IMR-90 (cell line): ENCODE results near the gene RHOT2. TPM values are rescaled to one million over a fixed set of nuclear protein-coding genes. Genes with fewer than 3 reads are reported as not detected.

ENCODE experiments used
- ATAC-seq: fragments of 200-7000 bp; cut with Tn5 transposase; 2 replicates; pipeline ENCODE4 v1.9.1; 2020; ENCODE audit warnings: low read depth, mild to moderate bottlenecking, moderate library complexity
- BruUV-seq: library from RNA; stranded (reverse); fragments of 400-500 nt; replicated peaks from 2 replicates; lab custom pipeline; 2021; lab: Mats Ljungman, UMichigan
- CTCF ChIA-PET: fragments of 300-600 bp; formaldehyde crosslinking; extraction: SDS; loops from one replicate; lab custom pipeline; 2021; ENCODE audit warnings: antibody characterized with exemption; lab: Yijun Ruan, JAX
- POLR2A ChIA-PET: fragments of 300-600 bp; sonication (Branson Sonifier 250); formaldehyde crosslinking; loops from one replicate; lab custom pipeline; 2022; ENCODE audit warnings: antibody characterized with exemption; ENCODE audit not compliant: unreplicated experiment; lab: Charles Lee
- DNase-seq: peaks from one replicate; pipeline ENCODE4 v3.0.0; 2013
- H2AFZ ChIP-seq: replicated peaks from 2 replicates; pipeline ENCODE3; 2013; ENCODE audit warnings: low read length, mild to moderate bottlenecking; ENCODE audit not compliant: poor library complexity
- H2AK5ac ChIP-seq: 2 replicates; pipeline ENCODE4 v1.6.1; 2013; ENCODE audit warnings: low read depth, low read length, inconsistent platforms
- H2AK9ac ChIP-seq: replicated peaks from 2 replicates; pipeline ENCODE3; 2013; ENCODE audit warnings: mild to moderate bottlenecking, low read depth, low read length, moderate library complexity; ENCODE audit not compliant: poor library complexity
- H2BK120ac ChIP-seq: 2 replicates; pipeline ENCODE4 v1.6.1; 2013; ENCODE audit warnings: low read depth, low read length, inconsistent platforms
- H2BK15ac ChIP-seq: 3 replicates; pipeline ENCODE4 v1.6.1; 2013; ENCODE audit warnings: low read depth, low read length, inconsistent platforms
- H2BK20ac ChIP-seq: 2 replicates; pipeline ENCODE4 v1.6.1; 2013; ENCODE audit warnings: low read depth, mild to moderate bottlenecking, inconsistent platforms, low read length, moderate library complexity
- H2BK5ac ChIP-seq: 2 replicates; pipeline ENCODE4 v1.6.1; 2013; ENCODE audit warnings: mild to moderate bottlenecking, low read depth, low read length, inconsistent platforms; ENCODE audit not compliant: poor library complexity, severe bottlenecking
- H3K14ac ChIP-seq: replicated peaks from 2 replicates; pipeline ENCODE4 v1.6.1; 2013; ENCODE audit warnings: low read depth, low read length, inconsistent platforms
- H3K18ac ChIP-seq: 2 replicates; pipeline ENCODE4 v1.6.1; 2013; ENCODE audit warnings: low read depth, low read length, control low read depth
- H3K23ac ChIP-seq: 2 replicates; pipeline ENCODE4 v1.6.1; 2013; ENCODE audit warnings: low read depth, low read length, inconsistent platforms
- H3K27ac ChIP-seq: 2 replicates; pipeline ENCODE4 v1.5.1; 2013; ENCODE audit warnings: mild to moderate bottlenecking, control low read depth, low read length; ENCODE audit not compliant: insufficient read depth
- H3K27me3 ChIP-seq: 2 replicates; pipeline ENCODE4 v1.6.1; 2013; ENCODE audit warnings: low read length; ENCODE audit not compliant: control insufficient read depth, insufficient read depth
- H3K36me3 ChIP-seq: 2 replicates; pipeline ENCODE4 v1.6.1; 2013; ENCODE audit warnings: low read length, mixed read lengths; ENCODE audit not compliant: control insufficient read depth, insufficient read depth
- H3K4ac ChIP-seq: 2 replicates; pipeline ENCODE4 v1.6.1; 2013; ENCODE audit warnings: low read depth, low read length, inconsistent platforms
- H3K4me1 ChIP-seq: 2 replicates; pipeline ENCODE4 v1.6.1; 2013; ENCODE audit warnings: low read length, mixed read lengths; ENCODE audit not compliant: control insufficient read depth, insufficient read depth
- H3K4me2 ChIP-seq: 2 replicates; pipeline ENCODE4 v1.6.1; 2013; ENCODE audit warnings: low read depth, mild to moderate bottlenecking, control low read depth, low read length, moderate library complexity
- H3K4me3 ChIP-seq: 2 replicates; pipeline ENCODE4 v1.5.1; 2013; ENCODE audit warnings: low read depth, mild to moderate bottlenecking, control low read depth, low read length, moderate library complexity; ENCODE audit not compliant: insufficient read depth
- H3K56ac ChIP-seq: 2 replicates; pipeline ENCODE4 v1.6.1; 2013; ENCODE audit warnings: low read length, inconsistent platforms; ENCODE audit not compliant: insufficient read depth; ENCODE audit errors: extremely low read depth
- H3K79me1 ChIP-seq, 2 experiments: 2 replicates each; pipeline ENCODE4 v1.6.1; 2013; ENCODE audit warnings: low read length in 2 of 2, inconsistent platforms in 1 of 2, low read depth in 1 of 2
- H3K9ac ChIP-seq: 2 replicates; pipeline ENCODE4 v1.6.1; 2013; ENCODE audit warnings: low read depth, low read length, control low read depth
- H3K9me1 ChIP-seq: 2 replicates; pipeline ENCODE4 v1.6.1; 2013; ENCODE audit warnings: low read length, inconsistent platforms; ENCODE audit not compliant: insufficient read depth
- H3K9me3 ChIP-seq: 2 replicates; pipeline ENCODE4 v1.6.1; 2013; ENCODE audit warnings: low read length; ENCODE audit not compliant: control insufficient read depth, insufficient read depth
- H4K20me1 ChIP-seq: 2 replicates; pipeline ENCODE4 v1.6.1; 2013; ENCODE audit warnings: low read length, inconsistent platforms; ENCODE audit not compliant: insufficient read depth
- H4K5ac ChIP-seq: 2 replicates; pipeline ENCODE4 v1.6.1; 2013; ENCODE audit warnings: mild to moderate bottlenecking, low read depth, low read length, control low read depth
- H4K8ac ChIP-seq, 2 experiments: 2 replicates each; pipeline ENCODE4 v1.6.1; 2013; ENCODE audit warnings: low read depth in 2 of 2, low read length in 2 of 2, control low read depth in 1 of 2, inconsistent platforms in 1 of 2
- H4K91ac ChIP-seq: 2 replicates; pipeline ENCODE4 v1.6.1; 2013; ENCODE audit warnings: low read depth, low read length, inconsistent platforms; ENCODE audit not compliant: insufficient read depth
- CHD1 ChIP-seq: IDR thresholded peaks from 2 replicates; pipeline ENCODE4 v1.6.1; 2012; ENCODE audit warnings: low read depth, low read length, improper control_type of control experiment
- ELK1 ChIP-seq: fragments of 150-350 bp; IDR thresholded peaks from 2 replicates; pipeline ENCODE4 v1.6.1; 2016; ENCODE audit warnings: low read depth, mild to moderate bottlenecking, low read length, moderate library complexity, borderline replicate concordance
- FOS ChIP-seq: fragments of 150-350 bp; IDR thresholded peaks from 2 replicates; pipeline ENCODE4 v1.6.1; 2016; ENCODE audit warnings: low read depth, low read length
- MAFK ChIP-seq: IDR thresholded peaks from 2 replicates; pipeline ENCODE4 v1.6.1; 2012; ENCODE audit warnings: low read depth, low read length, improper control_type of control experiment
- MAZ ChIP-seq: IDR thresholded peaks from 2 replicates; pipeline ENCODE4 v1.6.1; 2012; ENCODE audit warnings: low read depth, mild to moderate bottlenecking, low read length, improper control_type of control experiment, moderate library complexity, borderline replicate concordance
- MXI1 ChIP-seq: IDR thresholded peaks from 2 replicates; pipeline ENCODE4 v1.6.1; 2012; ENCODE audit warnings: low read depth, mild to moderate bottlenecking, low read length, moderate library complexity, borderline replicate concordance
- POLR2A ChIP-seq: IDR thresholded peaks from 2 replicates; pipeline ENCODE4 v1.6.1; 2012; ENCODE audit warnings: mild to moderate bottlenecking, low read depth, low read length
- RAD21 ChIP-seq: IDR thresholded peaks from 2 replicates; pipeline ENCODE4 v1.6.1; 2012; ENCODE audit warnings: low read length, improper control_type of control experiment
- RFX5 ChIP-seq: IDR thresholded peaks from 2 replicates; pipeline ENCODE4 v1.8.0; 2012; ENCODE audit warnings: low read depth, mild to moderate bottlenecking, low read length, moderate library complexity
- SMC3 ChIP-seq: fragments of 150-350 bp; IDR thresholded peaks from 2 replicates; pipeline ENCODE4 v1.6.1; 2016; ENCODE audit warnings: low read depth, mild to moderate bottlenecking, antibody characterized with exemption, low read length, moderate library complexity
- WGBS, 2 experiments: methylation state at CpG; one replicate each; pipeline versions ENCODE4 v1.1.5 to v1.1.7; 2013; ENCODE audit warnings: missing lambda C conversion rate in 2 of 2; ENCODE audit not compliant: insufficient read length in 1 of 2; ENCODE audit errors: extremely low coverage in 2 of 2; 5-methylcytosine and 5-hydroxymethylcytosine counted together
- dilution Hi-C: fragments of 300-500 bp; cut with HindIII; formaldehyde crosslinking; loops from one replicate; pipeline ENCODE4 v1.14.3; 2018; ENCODE audit warnings: low sequenced_read_pairs; ENCODE audit not compliant: unreplicated experiment
- in situ Hi-C: fragments of 300-500 bp; cut with MboI; formaldehyde crosslinking; loops from 3 replicates; pipeline ENCODE4 v1.14.3; 2019; ENCODE audit warnings: low sequenced_read_pairs, inconsistent platforms, mixed read lengths
- intact Hi-C: fragments of 100-400 bp; cut with micrococcal nuclease; formaldehyde crosslinking; loops from 2 replicates; pipeline ENCODE4 v1.10.0; 2022
- polyA plus RNA-seq, 3 experiments: library from polyadenylated mRNA; depleted of rRNA; stranded (reverse); fragments of >200 nt; gene quantifications; 2 replicates each; pipeline ENCODE4 v1.2.3, GENCODE V29; 2012; ENCODE audit warnings: low replicate concordance in 1 of 3
- total RNA-seq: library from RNA; depleted of rRNA; stranded (reverse); fragments of >200 nt; gene quantifications from 2 replicates; pipeline ENCODE4 v1.2.3, GENCODE V29; 2012
- TF ChIP-seq, protein P1 (sequence below): fragments of 150-350 bp; IDR thresholded peaks from 2 replicates; pipeline ENCODE4 v1.6.1; 2017; ENCODE audit warnings: mild to moderate bottlenecking, antibody characterized with exemption, low read length, low read depth
- TF ChIP-seq, protein P2 (sequence below): conservative IDR thresholded peaks from 2 replicates; pipeline ENCODE4 v1.5.1; 2012; ENCODE audit warnings: mild to moderate bottlenecking, low read depth, low read length, improper control_type of control experiment

RHOT2 gene
- total and polyA plus RNA-seq, 2 of the 4 experiments (the other 2 are of a cell fraction), result 20.3 to 181 TPM

DNA sequence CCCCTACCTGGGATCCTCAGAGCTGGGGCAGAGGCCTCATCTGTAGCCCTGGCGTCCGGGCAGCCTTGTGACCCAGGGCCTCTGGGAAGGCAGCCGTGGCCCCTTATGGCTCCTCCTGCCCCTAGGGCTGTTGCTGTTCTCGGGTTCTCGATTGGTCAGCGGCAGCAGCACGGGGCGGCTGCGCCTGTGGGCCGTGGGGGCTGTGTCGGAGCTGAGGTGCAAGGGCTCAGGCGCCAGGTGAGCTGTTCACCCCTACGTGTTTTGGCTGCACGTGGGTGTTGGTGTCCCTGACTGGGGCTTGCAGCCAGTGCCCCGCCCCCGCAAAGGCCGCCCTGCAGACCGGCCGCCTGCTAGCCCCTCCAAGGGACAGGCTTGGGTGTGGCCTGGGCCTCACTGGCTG lies 5.8 kb upstream of the RHOT2 start (continued):
- TF ChIP-seq FOS (no peak), RAD21 (no peak), ELK1 (no peak)

DNA sequence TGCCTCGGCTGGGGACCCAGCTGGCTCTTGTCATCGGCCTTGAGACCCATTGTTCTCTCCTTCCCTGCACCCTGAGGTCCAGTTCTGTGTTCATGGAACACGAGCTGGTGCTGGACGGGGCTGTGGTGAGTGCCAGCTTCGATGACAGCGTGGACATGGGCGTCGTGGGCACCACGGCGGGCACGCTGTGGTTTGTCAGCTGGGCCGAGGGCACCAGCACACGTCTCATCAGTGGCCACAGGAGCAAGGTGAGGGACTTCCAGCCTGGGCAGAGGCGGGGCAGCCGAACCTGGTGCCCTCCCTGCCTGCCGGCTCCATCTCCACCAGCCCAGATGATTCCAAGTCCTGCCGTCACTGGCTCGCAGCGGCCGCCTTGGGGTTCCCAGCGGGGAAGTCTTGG lies 5.3 kb upstream of the RHOT2 start:
- POLR2A ChIA-PET, result no interaction called here
- Histone ChIP-seq H3K4ac (no peak overlapping the region), H3K9me3 (no peaks in the 10 kb centered on the region), H2AFZ (no peak overlapping the region), H3K9ac (no peak overlapping the region), H2BK15ac (no peak overlapping the region), H4K8ac (no peak overlapping the region), H3K4me1 (peaks cover 5% of the 10 kb centered on the region), H4K5ac (no peak overlapping the region), H3K23ac (no peak overlapping the region), H3K18ac (no peak overlapping the region), H2BK120ac (no peak overlapping the region), H2BK20ac (no peak overlapping the region), H3K27me3 (no peaks in the 10 kb centered on the region), H3K9me1 (peaks cover 4% of the 10 kb centered on the region; the same call in 1 of the 2 replicates), H3K4me3 (no peak overlapping the region), H4K20me1 (no peaks in the 10 kb centered on the region), H3K56ac (no peak overlapping the region), H2BK5ac (no peak overlapping the region), H4K91ac (no peak overlapping the region), H3K36me3 (peaks cover 4% of the 10 kb centered on the region), H3K27ac (no peak overlapping the region), H3K79me1 (no peaks in the 10 kb centered on the region), H3K14ac (no peak overlapping the region), H2AK5ac (no peak overlapping the region), H2AK9ac (no peak overlapping the region), H3K4me2 (no peak overlapping the region)
- in situ Hi-C loops, result no loop called here
- TF ChIP-seq MXI1 (no peak), ELK1 (no peak), RAD21 (no peak), MAFK (no peak), FOS (no peak), RFX5 (no peak), SMC3 (no peak), POLR2A (no peak), MAZ (no peak), CHD1 (no peak)
- TF ChIP-seq, protein P1, sequence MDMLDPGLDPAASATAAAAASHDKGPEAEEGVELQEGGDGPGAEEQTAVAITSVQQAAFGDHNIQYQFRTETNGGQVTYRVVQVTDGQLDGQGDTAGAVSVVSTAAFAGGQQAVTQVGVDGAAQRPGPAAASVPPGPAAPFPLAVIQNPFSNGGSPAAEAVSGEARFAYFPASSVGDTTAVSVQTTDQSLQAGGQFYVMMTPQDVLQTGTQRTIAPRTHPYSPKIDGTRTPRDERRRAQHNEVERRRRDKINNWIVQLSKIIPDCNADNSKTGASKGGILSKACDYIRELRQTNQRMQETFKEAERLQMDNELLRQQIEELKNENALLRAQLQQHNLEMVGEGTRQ, result no peak
- TF ChIP-seq, protein P2, sequence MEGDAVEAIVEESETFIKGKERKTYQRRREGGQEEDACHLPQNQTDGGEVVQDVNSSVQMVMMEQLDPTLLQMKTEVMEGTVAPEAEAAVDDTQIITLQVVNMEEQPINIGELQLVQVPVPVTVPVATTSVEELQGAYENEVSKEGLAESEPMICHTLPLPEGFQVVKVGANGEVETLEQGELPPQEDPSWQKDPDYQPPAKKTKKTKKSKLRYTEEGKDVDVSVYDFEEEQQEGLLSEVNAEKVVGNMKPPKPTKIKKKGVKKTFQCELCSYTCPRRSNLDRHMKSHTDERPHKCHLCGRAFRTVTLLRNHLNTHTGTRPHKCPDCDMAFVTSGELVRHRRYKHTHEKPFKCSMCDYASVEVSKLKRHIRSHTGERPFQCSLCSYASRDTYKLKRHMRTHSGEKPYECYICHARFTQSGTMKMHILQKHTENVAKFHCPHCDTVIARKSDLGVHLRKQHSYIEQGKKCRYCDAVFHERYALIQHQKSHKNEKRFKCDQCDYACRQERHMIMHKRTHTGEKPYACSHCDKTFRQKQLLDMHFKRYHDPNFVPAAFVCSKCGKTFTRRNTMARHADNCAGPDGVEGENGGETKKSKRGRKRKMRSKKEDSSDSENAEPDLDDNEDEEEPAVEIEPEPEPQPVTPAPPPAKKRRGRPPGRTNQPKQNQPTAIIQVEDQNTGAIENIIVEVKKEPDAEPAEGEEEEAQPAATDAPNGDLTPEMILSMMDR, result no peak
- no TSS peak for BruUV-seq
- ATAC-seq, result no peak
- no peak for DNase-seq
- CTCF ChIA-PET, result no interaction called here
- intact Hi-C loops, result no loop called here
- dilution Hi-C loops, result no loop called here
- WGBS, 2 experiments, result 90% methylated on average over 4 of the region's 21 CpGs; no CpG with 5 or more reads in 1 of the 2 experiments
